ENCODE data around the gene XYLT1.
"Not testable (repeated sequence)": the region's sequence is repeated elsewhere in the genome, so short reads cannot be mapped to it uniquely, and the experiment has no call there.

Gene XYLT1

GRCh38 chr16:17331071-17331607, 139.6 kb downstream of the XYLT1 start:
- no peak for DNase-seq

GRCh38 chr16:17330044-17330443, 140.7 kb downstream of the XYLT1 start:
- peak in 1 of 5 experiments; percentile 12 for DNase-seq

- DNase-seq, result no peak
Measured at GRCh38 chr16:17329391-17329790, 141.4 kb downstream of the XYLT1 start.

DNA sequence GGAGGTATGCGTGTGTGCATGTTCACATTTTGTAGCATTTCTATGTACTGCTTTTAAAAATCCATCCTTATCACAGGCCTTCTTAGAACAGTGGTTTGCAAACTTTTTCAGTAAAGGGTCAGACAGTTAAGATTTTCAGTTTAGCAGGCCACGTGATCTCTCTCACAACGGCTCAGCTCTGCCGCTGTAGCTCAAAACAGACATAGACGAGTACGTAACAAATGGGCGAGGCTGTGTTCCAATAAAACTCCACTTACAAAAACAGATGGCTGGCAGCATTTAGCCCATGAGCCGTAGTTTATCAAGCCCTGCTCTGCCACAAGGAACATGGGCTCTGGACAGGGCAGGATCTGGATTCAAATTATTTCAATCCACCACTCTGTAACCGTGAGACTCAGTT, 141.8 kb downstream of the XYLT1 start:
- DNase-seq, result no peak

- no peak for DNase-seq
Measured at GRCh38 chr16:17327664-17328335, 143.0 kb downstream of the XYLT1 start.

GRCh38 chr16:17325476-17326143, 145.2 kb downstream of the XYLT1 start:
- DNase-seq, result no peak

DNA sequence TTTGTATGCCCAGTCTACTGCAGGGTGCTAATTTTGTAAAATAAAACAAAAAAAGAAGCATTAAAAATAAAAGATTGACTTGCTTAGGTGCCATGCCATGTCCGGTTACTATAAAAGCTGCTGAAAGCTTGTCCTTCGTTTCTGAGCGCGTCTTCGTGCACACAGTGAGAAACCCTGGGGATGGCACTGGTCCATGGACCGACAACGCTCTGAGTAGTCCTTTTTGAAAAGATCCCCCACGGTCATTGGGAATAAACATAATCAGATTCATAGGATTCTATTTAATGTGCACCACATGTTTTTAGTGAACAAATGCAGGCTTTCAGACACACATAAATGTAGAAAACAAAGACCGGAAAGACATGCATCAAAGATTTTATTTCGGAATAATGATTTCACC, 146.3 kb downstream of the XYLT1 start:
- DNase-seq, result no peak

DNA sequence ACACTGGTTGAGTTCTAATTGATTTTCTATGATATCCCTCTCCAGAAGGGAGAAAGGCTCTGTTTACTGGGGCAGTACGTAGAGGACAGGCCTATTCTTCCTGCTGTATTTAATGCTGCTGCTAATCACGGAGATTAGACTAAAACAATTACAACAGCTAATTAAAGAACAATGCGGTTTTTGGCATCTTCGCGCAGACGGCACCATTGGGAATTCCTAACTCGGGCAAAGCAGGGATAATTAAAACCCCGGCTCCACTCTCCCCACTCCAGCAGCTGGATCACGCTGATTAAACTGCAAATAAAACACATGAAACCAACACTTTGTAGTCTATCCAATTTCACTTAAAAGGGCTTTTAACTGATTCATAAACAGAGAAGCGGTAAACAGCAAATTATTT, 147.6 kb downstream of the XYLT1 start:
- no peak for DNase-seq

DNA sequence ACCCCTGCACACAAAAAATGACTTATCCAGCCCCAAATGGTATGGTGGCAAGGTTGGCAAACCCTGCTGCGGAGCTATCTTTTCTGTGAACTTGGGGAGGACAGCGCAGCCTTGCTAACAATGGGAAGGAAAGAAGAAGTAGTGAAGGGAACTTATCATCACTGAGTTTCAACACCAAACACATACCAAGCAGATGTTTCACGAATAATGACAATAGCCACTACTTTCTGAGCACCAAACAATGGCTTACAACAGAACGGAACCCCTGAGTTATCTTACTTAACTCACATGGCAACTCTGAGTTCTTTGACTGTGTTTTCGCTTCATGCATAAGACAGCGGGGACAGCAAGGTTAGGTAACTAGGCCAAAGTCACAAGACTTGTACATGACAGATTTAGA, 148.9 kb downstream of the XYLT1 start:
- DNase-seq, result no peak

GRCh38 chr16:17320009-17320408, 150.8 kb downstream of the XYLT1 start:
- no peak for DNase-seq

DNA sequence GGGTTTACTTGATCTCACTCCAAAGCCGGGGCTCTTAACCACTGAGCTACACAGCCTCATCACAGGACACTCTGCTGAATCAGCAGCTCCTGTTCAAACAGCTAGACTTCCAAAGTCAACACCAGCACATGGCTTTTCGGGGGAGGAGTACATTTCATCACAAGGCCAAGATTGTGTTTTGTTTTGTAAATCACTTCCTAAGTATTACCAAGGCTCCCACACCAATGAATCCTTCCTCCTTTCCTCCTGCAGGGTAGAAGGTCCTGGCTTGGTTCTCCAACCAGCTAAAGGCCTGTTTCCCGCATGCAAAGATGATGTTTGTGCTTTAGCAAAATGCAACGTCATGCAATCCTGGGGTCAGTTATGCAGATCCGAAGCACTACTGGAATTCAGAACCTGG, 152.5 kb downstream of the XYLT1 start:
- DNase-seq, result no peak

- DNase-seq, result no peak
Measured at GRCh38 chr16:17316005-17316404, 154.8 kb downstream of the XYLT1 start.

- DNase-seq, result no peak
Measured at GRCh38 chr16:17313793-17314547, 156.8 kb downstream of the XYLT1 start.

GRCh38 chr16:17313085-17313611, 157.6 kb downstream of the XYLT1 start:
- no peak for DNase-seq

- no peak for DNase-seq
Measured at GRCh38 chr16:17312094-17312710, 158.6 kb downstream of the XYLT1 start.

- DNase-seq, result no peak
Measured at GRCh38 chr16:17311333-17312093, 159.2 kb downstream of the XYLT1 start.

- DNase-seq, result no peak
Measured at GRCh38 chr16:17309510-17309909, 161.2 kb downstream of the XYLT1 start.

GRCh38 chr16:17308186-17308585, 162.6 kb downstream of the XYLT1 start:
- no peak for DNase-seq

- no peak for DNase-seq
Measured at GRCh38 chr16:17307504-17307903, 163.3 kb downstream of the XYLT1 start.

- no peak for DNase-seq
Measured at GRCh38 chr16:17306745-17307144, 164.0 kb downstream of the XYLT1 start.

DNA sequence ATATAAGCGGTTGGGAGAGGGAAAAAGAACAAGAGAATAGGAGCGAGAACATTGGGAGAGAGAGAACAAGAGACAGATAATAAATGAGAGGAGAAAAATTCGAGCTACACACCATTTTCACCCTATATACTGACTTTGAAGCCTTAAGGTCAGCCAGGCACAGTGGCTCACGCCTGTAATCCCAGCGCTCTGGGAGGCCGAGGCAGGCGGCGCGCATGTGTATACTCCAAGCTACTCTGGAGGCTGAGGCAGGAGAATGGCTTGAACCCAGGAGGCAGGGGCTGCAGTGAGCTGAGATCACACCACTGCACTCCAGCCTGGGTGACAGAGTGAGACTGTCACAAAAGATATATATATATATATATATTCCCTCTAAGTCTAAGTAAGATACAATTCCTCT, 164.5 kb downstream of the XYLT1 start:
- not testable (repeated sequence) for DNase-seq

DNA sequence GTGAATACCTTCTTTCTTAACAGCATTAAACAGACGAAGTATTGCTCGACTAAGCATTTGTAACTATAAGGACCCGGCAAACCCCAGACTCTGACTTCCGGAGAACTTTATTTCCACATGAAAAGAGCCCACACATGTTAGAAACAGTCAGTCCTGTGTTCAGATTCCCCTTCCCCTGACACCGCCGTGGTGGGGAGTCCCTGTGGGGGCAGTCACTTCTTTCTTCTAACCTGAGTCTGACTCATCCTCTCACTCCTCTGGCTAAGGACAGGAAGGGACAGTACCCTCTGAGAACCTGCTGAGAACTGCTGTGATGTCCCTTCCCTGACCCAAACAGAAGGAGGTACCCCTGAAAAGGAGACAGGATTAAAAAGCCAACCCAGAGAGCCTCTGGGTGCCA, 165.1 kb downstream of the XYLT1 start:
- DNase-seq, result no peak

All from T-helper 2 cell (primary cell).